GM12872 (cell line): Measurements from ENCODE around the gene C17orf107.

Experiments used
- CTCF ChIP-seq: IDR thresholded peaks from 3 replicates; pipeline ENCODE4 v1.5.1; 2011; ENCODE audit warnings: low read depth, mild to moderate bottlenecking, low read length, moderate library complexity; ENCODE audit not compliant: insufficient read depth

Gene C17orf107

GRCh38 chr17:4899341-4900230, at the start of gene C17orf107:
TSS of gene C17orf107 (plus strand) at chr17:4899536. CDS start at chr17:4899763, 227 bp downstream.
- TF ChIP-seq CTCF, result no peak

GRCh38 chr17:4850246-4850645, 49.1 kb upstream of the C17orf107 start:
- TF ChIP-seq CTCF, result no peak

GRCh38 chr17:4851084-4851483, 48.3 kb upstream of the C17orf107 start:
- TF ChIP-seq CTCF, result no peak

GRCh38 chr17:4852567-4853207, 46.6 kb upstream of the C17orf107 start:
- no peak for TF ChIP-seq CTCF

- no peak for TF ChIP-seq CTCF
Measured at GRCh38 chr17:4853208-4853671, 46.1 kb upstream of the C17orf107 start.

GRCh38 chr17:4854111-4854681, 45.1 kb upstream of the C17orf107 start:
- TF ChIP-seq CTCF, result no peak

GRCh38 chr17:4856271-4856936, 42.9 kb upstream of the C17orf107 start:
- no peak for TF ChIP-seq CTCF
